Lower leg skin (tissue), 4 donors: ENCODE measurements around the gene SF3A1. TPM values are rescaled to one million over a fixed set of nuclear protein-coding genes. Genes with fewer than 3 reads are reported as not detected.

ENCODE experiments used
- DNase-seq, 2 donors: peaks; one replicate each; pipeline ENCODE4 v3.0.0-alpha.2; 2019; ENCODE audit warnings: low spot score in 2 of 2
- H3K4me3 ChIP-seq: fragments of 200-600 bp; sonication (generic); 2 replicates; pipeline ENCODE4 v1.5.1; 2017; ENCODE audit warnings: mild to moderate bottlenecking, low read depth; ENCODE audit not compliant: poor library complexity, severe bottlenecking
- CTCF ChIP-seq, 3 donors: fragments of 450-650 bp; IDR thresholded peaks; one replicate each; pipeline ENCODE4 v1.5.1; 2016; ENCODE audit warnings: antibody characterized with exemption in 3 of 3, mild to moderate bottlenecking in 3 of 3, moderate library complexity in 2 of 3
- POLR2A ChIP-seq, 2 donors: fragments of 450-650 bp; IDR thresholded peaks; one replicate each; pipeline ENCODE4 v1.6.1; 2016 to 2017; ENCODE audit warnings: antibody characterized with exemption in 2 of 2, mild to moderate bottlenecking in 1 of 2, moderate library complexity in 1 of 2
- WGBS, 2 donors: methylation state at CpG; one replicate each; pipeline ENCODE4 v1.1.5; 2018; 5-methylcytosine and 5-hydroxymethylcytosine counted together
- intact Hi-C: fragments of 100-400 bp; cut with DNase I; formaldehyde crosslinking; loops from one replicate; pipeline ENCODE4 v1.15.0; 2023; ENCODE audit warnings: low total_unique reads
- total RNA-seq, 4 donors: library from RNA; depleted of rRNA; stranded (reverse); fragments of >200 nt; gene quantifications; one replicate each; pipeline ENCODE4 v1.1.0, GENCODE V29; 2016

SF3A1 gene
- total RNA-seq, 4 donors from 2014 or later = 72.4 to 169 (median 114) TPM

GRCh38 chr22:30358541-30358940 is 1.8 kb upstream of the SF3A1 start:
- intact Hi-C loops = no loop called here
- TF ChIP-seq CTCF (IDR thresholded peaks at IDR 0.05) (no peak), POLR2A (IDR thresholded peaks at IDR 0.05) (no peak)

GRCh38 chr22:30357650-30358215 is 1.0 kb upstream of the SF3A1 start:
- H3K4me3 ChIP-seq = no peak overlapping the region
- no peak for DNase-seq
- intact Hi-C loops = no loop called here
- 61 to 65% methylated on average over 22 of the region's 22 CpGs for WGBS, 2 donors
- TF ChIP-seq POLR2A (IDR thresholded peaks at IDR 0.05) (no peak), CTCF (IDR thresholded peaks at IDR 0.05) (no peak)

More at GRCh38 chr22:30358541-30358940, 1.8 kb upstream of the SF3A1 start:
- DNase-seq = no peak
- 93% methylated on average over 6 of the region's 6 CpGs for WGBS, 2 donors
- no peak overlapping the region for H3K4me3 ChIP-seq

- WGBS, 2 donors = 1 to 4% methylated on average over 9 of the region's 9 CpGs
- peak overlapping the region; percentile 69 for H3K4me3 ChIP-seq
- TF ChIP-seq POLR2A (IDR thresholded peaks at IDR 0.05) = no peak
- no peak for TF ChIP-seq CTCF (IDR thresholded peaks at IDR 0.05)
- no peak for DNase-seq
- intact Hi-C loops = no loop called here
Measured at GRCh38 chr22:30357236-30357570, 509 bp upstream of the SF3A1 start.

GRCh38 chr22:30354644-30355043 is 2.0 kb downstream of the SF3A1 start:
- intact Hi-C loops = no loop called here
- H3K4me3 ChIP-seq = no peak overlapping the region
- 68% methylated on average over 5 of the region's 5 CpGs for WGBS, 2 donors

GRCh38 chr22:30351226-30351625 is 5.5 kb downstream of the SF3A1 start:
- intact Hi-C loops = no loop called here
- no peak for DNase-seq
- H3K4me3 ChIP-seq = no peak overlapping the region
- 91 to 92% methylated on average over 3 of the region's 3 CpGs for WGBS, 2 donors
- no peak for TF ChIP-seq CTCF (IDR thresholded peaks at IDR 0.05)

More at GRCh38 chr22:30354644-30355043, 2.0 kb downstream of the SF3A1 start:
- DNase-seq = no peak
- TF ChIP-seq CTCF (IDR thresholded peaks at IDR 0.05) = no peak
- TF ChIP-seq POLR2A (IDR thresholded peaks at IDR 0.05) = no peak

GRCh38 chr22:30348809-30349208 is 7.9 kb downstream of the SF3A1 start:
- intact Hi-C loops = no loop called here
- no peak for DNase-seq
- no peak overlapping the region for H3K4me3 ChIP-seq
- no peak for TF ChIP-seq POLR2A (IDR thresholded peaks at IDR 0.05)
- TF ChIP-seq CTCF (IDR thresholded peaks at IDR 0.05) = no peak
- WGBS, 2 donors = 65 to 75% methylated on average over 4 of the region's 4 CpGs
